SU-DHL-6 (cell line): ENCODE results near the gene AGAP1.

Experiments used
- H2AFZ ChIP-seq: fragments of 200-600 bp; sonication (generic); 2 replicates; pipeline ENCODE4 v1.6.1; 2014; ENCODE audit warnings: low read depth, mild to moderate bottlenecking, moderate library complexity, mixed read lengths, antibody characterized with exemption, low read length; ENCODE audit not compliant: severe bottlenecking
- H3F3A ChIP-seq: fragments of 200-600 bp; shearing (Covaris generic); 2 replicates; pipeline ENCODE4 v1.6.0; 2016; ENCODE audit warnings: antibody characterized with exemption, mild to moderate bottlenecking; ENCODE audit not compliant: insufficient read depth
- H3K27ac ChIP-seq: fragments of 200-600 bp; sonication (generic); 2 replicates; pipeline ENCODE4 v1.5.1; 2016; ENCODE audit warnings: low read depth, mild to moderate bottlenecking, low read length, moderate library complexity, mixed read lengths
- H3K27me3 ChIP-seq: fragments of 200-600 bp; sonication (generic), shearing (Covaris generic); 2 replicates; pipeline ENCODE4 v1.6.0; 2014; ENCODE audit warnings: mild to moderate bottlenecking, low read length
- H3K36me3 ChIP-seq: fragments of 200-600 bp; sonication (generic); 2 replicates; pipeline ENCODE4 v1.6.1; 2014; ENCODE audit warnings: mild to moderate bottlenecking, low read length, mixed read lengths
- H3K4me2 ChIP-seq: fragments of 300-600, 200-600 bp; shearing (Covaris generic), sonication (generic); 2 replicates; pipeline ENCODE4 v1.6.0; 2014; ENCODE audit warnings: low read length, low read depth, mild to moderate bottlenecking; ENCODE audit not compliant: poor library complexity, severe bottlenecking
- H3K4me3 ChIP-seq: fragments of 200-600 bp; sonication (generic); 2 replicates; pipeline ENCODE4 v1.5.1; 2014; ENCODE audit warnings: antibody characterized with exemption, low read length, mild to moderate bottlenecking, mixed read lengths; ENCODE audit not compliant: insufficient read depth, poor library complexity, severe bottlenecking
- H3K79me2 ChIP-seq: fragments of 200-600 bp; sonication (generic); 2 replicates; pipeline ENCODE4 v1.6.1; 2014; ENCODE audit warnings: mild to moderate bottlenecking, low read length, moderate library complexity; ENCODE audit not compliant: insufficient read depth
- H3K9ac ChIP-seq: fragments of 200-600 bp; sonication (generic); 2 replicates; pipeline ENCODE4 v1.7.0; 2014; ENCODE audit warnings: mild to moderate bottlenecking, low read length
- H3K9me2 ChIP-seq: fragments of 200-600 bp; sonication (generic); replicated peaks from 2 replicates; pipeline ENCODE4 v1.6.1; 2014; ENCODE audit warnings: low read length; ENCODE audit not compliant: insufficient read depth
- H3K9me3 ChIP-seq: fragments of 200-600 bp; sonication (generic); 2 replicates; pipeline ENCODE4 v1.6.1; 2014; ENCODE audit warnings: low read length, mixed read lengths; ENCODE audit not compliant: insufficient read depth
- H4K20me1 ChIP-seq: fragments of 200-600 bp; sonication (generic); 2 replicates; pipeline ENCODE4 v1.6.1; 2014; ENCODE audit warnings: low read depth, mild to moderate bottlenecking, antibody characterized with exemption, low read length, moderate library complexity, mixed read lengths
- CTCF ChIP-seq: fragments of 200-600 bp; sonication (generic); IDR thresholded peaks from one replicate; pipeline ENCODE4 v1.5.1; 2017; ENCODE audit warnings: antibody characterized with exemption, mild to moderate bottlenecking, low read length, moderate library complexity; ENCODE audit not compliant: insufficient read depth, poor library complexity, severe bottlenecking
- EZH2phosphoT487 ChIP-seq: fragments of 200-600 bp; sonication (generic), shearing (Covaris generic); conservative IDR thresholded peaks from 2 replicates; pipeline ENCODE4 v1.6.1; 2018; ENCODE audit warnings: mild to moderate bottlenecking, antibody characterized with exemption, low read length, moderate library complexity, mixed read lengths

Gene AGAP1

GRCh38 chr2:235567842-235568241, 74.0 kb downstream of the AGAP1 start:
- no peaks in the 10 kb centered on the region for H3K79me2 ChIP-seq
- H3K36me3 ChIP-seq: no peaks in the 10 kb centered on the region
- TF ChIP-seq CTCF (no peak), EZH2phosphoT487 (no peak)
- no peak overlapping the region for H3K9ac ChIP-seq
- H3K4me3 ChIP-seq: no peak overlapping the region
- no peaks in the 10 kb centered on the region for H3K9me2 ChIP-seq
- H3K4me2 ChIP-seq: no peak overlapping the region
- H3K27me3 ChIP-seq: no peaks in the 10 kb centered on the region
- H3F3A ChIP-seq: no peaks in the 10 kb centered on the region
- H3K9me3 ChIP-seq: no peaks in the 10 kb centered on the region
- H3K27ac ChIP-seq: no peak overlapping the region
- H2AFZ ChIP-seq: no peak overlapping the region
- H4K20me1 ChIP-seq: no peaks in the 10 kb centered on the region

GRCh38 chr2:235568431-235568830, 74.6 kb downstream of the AGAP1 start:
- Histone ChIP-seq H3K4me3 (no peak overlapping the region), H3K79me2 (no peaks in the 10 kb centered on the region), H3K9me3 (no peaks in the 10 kb centered on the region), H3K9ac (no peak overlapping the region), H3K9me2 (no peaks in the 10 kb centered on the region), H4K20me1 (no peaks in the 10 kb centered on the region), H2AFZ (no peak overlapping the region), H3F3A (no peaks in the 10 kb centered on the region), H3K27me3 (no peaks in the 10 kb centered on the region), H3K36me3 (no peaks in the 10 kb centered on the region), H3K27ac (no peak overlapping the region), H3K4me2 (no peak overlapping the region)
- TF ChIP-seq CTCF: no peak
- TF ChIP-seq EZH2phosphoT487: no peak

GRCh38 chr2:235569837-235570236, 76.0 kb downstream of the AGAP1 start:
- Histone ChIP-seq H3F3A (no peaks in the 10 kb centered on the region), H3K4me3 (no peak overlapping the region), H3K79me2 (no peaks in the 10 kb centered on the region), H3K9me3 (no peaks in the 10 kb centered on the region), H4K20me1 (no peaks in the 10 kb centered on the region), H2AFZ (no peak overlapping the region), H3K27me3 (no peaks in the 10 kb centered on the region), H3K9ac (no peak overlapping the region), H3K9me2 (no peaks in the 10 kb centered on the region), H3K27ac (no peak overlapping the region), H3K36me3 (no peaks in the 10 kb centered on the region), H3K4me2 (no peak overlapping the region)
- TF ChIP-seq EZH2phosphoT487 (no peak), CTCF (no peak)

- no peaks in the 10 kb centered on the region for H4K20me1 ChIP-seq
- no peak overlapping the region for H3K4me3 ChIP-seq
- no peak overlapping the region for H3K27ac ChIP-seq
- no peaks in the 10 kb centered on the region for H3K79me2 ChIP-seq
- no peaks in the 10 kb centered on the region for H3F3A ChIP-seq
- no peaks in the 10 kb centered on the region for H3K27me3 ChIP-seq
- no peak overlapping the region for H3K9ac ChIP-seq
- no peaks in the 10 kb centered on the region for H3K9me3 ChIP-seq
- H3K36me3 ChIP-seq: no peaks in the 10 kb centered on the region
- TF ChIP-seq EZH2phosphoT487 (no peak), CTCF (no peak)
- no peak overlapping the region for H3K4me2 ChIP-seq
- H3K9me2 ChIP-seq: no peaks in the 10 kb centered on the region
- no peak overlapping the region for H2AFZ ChIP-seq
These were observed 76.4 kb downstream of the AGAP1 start for GRCh38 chr2:235570256-235570655.
